Endothelial cell of umbilical vein (primary cell): ENCODE results near the gene MORC2. TPM values are rescaled to one million over a fixed set of nuclear protein-coding genes. Genes with fewer than 3 reads are reported as not detected.

ENCODE experiments used
- BruUV-seq: library from RNA; stranded (reverse); fragments of 400-500 nt; replicated peaks from 2 replicates; lab custom pipeline; 2021; lab: Mats Ljungman, UMichigan
- CTCF ChIA-PET: fragments of 300-600, 350-600 bp; sonication (Branson Sonifier 250); formaldehyde crosslinking; loops from one replicate; lab custom pipeline; 2021; ENCODE audit warnings: antibody characterized with exemption, inconsistent platforms; lab: Charles Lee
- POLR2A ChIA-PET: fragments of 300-600, 350-600 bp; sonication (Branson Sonifier 250); formaldehyde crosslinking; loops from one replicate; lab custom pipeline; 2021; ENCODE audit warnings: antibody characterized with exemption, inconsistent platforms; lab: Charles Lee
- DNase-seq: peaks from one replicate; pipeline ENCODE4 v3.0.0-alpha.2; 2011; ENCODE audit warnings: low read depth, low spot score
- FAIRE-seq: peaks from 2 replicates; lab custom pipeline; 2011; peaks lifted over from hg19 to GRCh38; lab: Jason Lieb, UNC
- H2AFZ ChIP-seq: 2 replicates; pipeline ENCODE4 v1.6.0; 2012; ENCODE audit warnings: low read depth, low read length, control low read depth, inconsistent platforms
- H3K27ac ChIP-seq: 2 replicates; pipeline ENCODE4 v1.5.1; 2011; ENCODE audit warnings: low read depth, mild to moderate bottlenecking, control low read depth, low read length, moderate library complexity; ENCODE audit not compliant: insufficient read depth
- H3K27me3 ChIP-seq, 2 experiments: 2 replicates each; pipeline versions ENCODE4 v1.6.0 to v1.6.1; 2011; ENCODE audit warnings: low read length in 2 of 2, mixed read lengths in 1 of 2; ENCODE audit not compliant: control insufficient read depth in 2 of 2, insufficient read depth in 2 of 2
- H3K36me3 ChIP-seq, 2 experiments: 2 replicates in 1 of 2; 3 replicates in 1 of 2; pipeline ENCODE4 v1.5.1; 2011; ENCODE audit warnings: low read length in 2 of 2, mild to moderate bottlenecking in 1 of 2, moderate library complexity in 1 of 2; ENCODE audit not compliant: control insufficient read depth in 2 of 2, insufficient read depth in 2 of 2; ENCODE audit errors: extremely low read depth in 1 of 2
- H3K4me1 ChIP-seq: 3 replicates; pipeline ENCODE4 v1.5.1; 2011; ENCODE audit warnings: mild to moderate bottlenecking, low read length; ENCODE audit not compliant: control insufficient read depth, insufficient read depth; ENCODE audit errors: extremely low read depth
- H3K4me2 ChIP-seq: 2 replicates; pipeline ENCODE4 v1.6.1; 2011; ENCODE audit warnings: low read length, control low read depth, mixed read lengths; ENCODE audit not compliant: insufficient read depth
- H3K4me3 ChIP-seq, 3 experiments: fragments of 200-600 bp in 1 of 3; sonication (generic), shearing (Covaris generic) in 1 of 3; replicated peaks in 1 of 3; 2 replicates each; pipeline ENCODE4 v1.5.1; 2011 to 2016; ENCODE audit warnings: control low read depth in 3 of 3, low read length in 3 of 3, mild to moderate bottlenecking in 2 of 3, inconsistent platforms in 1 of 3, low read depth in 1 of 3, moderate library complexity in 1 of 3; ENCODE audit not compliant: insufficient read depth in 1 of 3
- H3K79me2 ChIP-seq: 2 replicates; pipeline ENCODE4 v1.6.0; 2012; ENCODE audit warnings: low read length, inconsistent platforms; ENCODE audit not compliant: control insufficient read depth, insufficient read depth
- H3K9ac ChIP-seq: replicated peaks from 2 replicates; pipeline ENCODE3; 2011; ENCODE audit warnings: low read length, control low read depth; ENCODE audit not compliant: insufficient read depth; ENCODE audit errors: extremely low read depth
- H3K9me1 ChIP-seq: replicated peaks from 3 replicates; pipeline ENCODE4 v1.6.0; 2011; ENCODE audit warnings: mild to moderate bottlenecking, low read length; ENCODE audit not compliant: control insufficient read depth, insufficient read depth; ENCODE audit errors: extremely low read depth
- H3K9me3 ChIP-seq: replicated peaks from 2 replicates; pipeline ENCODE4 v1.5.1; 2012; ENCODE audit warnings: low read length, inconsistent platforms; ENCODE audit not compliant: control insufficient read depth, insufficient read depth
- H4K20me1 ChIP-seq: replicated peaks from 2 replicates; pipeline ENCODE3; 2011; ENCODE audit warnings: mild to moderate bottlenecking, low read length; ENCODE audit not compliant: control insufficient read depth, insufficient read depth; ENCODE audit errors: extremely low read depth
- EZH2 ChIP-seq: IDR thresholded peaks from 2 replicates; pipeline ENCODE4 v1.6.1; 2012; ENCODE audit warnings: borderline replicate concordance, low read depth, mild to moderate bottlenecking, moderate library complexity, low read length, inconsistent platforms; ENCODE audit not compliant: severe bottlenecking
- FOS ChIP-seq: IDR thresholded peaks from 2 replicates; pipeline ENCODE4 v1.6.1; 2011; ENCODE audit warnings: mild to moderate bottlenecking, low read length, moderate library complexity, borderline replicate concordance; ENCODE audit not compliant: insufficient read depth
- GATA2 ChIP-seq: IDR thresholded peaks from 2 replicates; pipeline ENCODE4 v1.7.0; 2011; ENCODE audit warnings: low read depth, mild to moderate bottlenecking, moderate library complexity, mixed read lengths, low read length; ENCODE audit not compliant: insufficient read length, insufficient read depth
- JUN ChIP-seq: IDR thresholded peaks from 2 replicates; pipeline ENCODE4 v1.6.1; 2011; ENCODE audit warnings: borderline replicate concordance, low read depth; ENCODE audit not compliant: insufficient read length, insufficient read depth
- MYC ChIP-seq: IDR thresholded peaks from one replicate; pipeline ENCODE4 v1.6.1; 2011; ENCODE audit warnings: mild to moderate bottlenecking, low read depth, low read length
- POLR2A ChIP-seq: IDR thresholded peaks from 2 replicates; pipeline ENCODE4 v1.6.1; 2012; ENCODE audit warnings: low read depth, mild to moderate bottlenecking, control low read depth, low read length
- POLR2AphosphoS5 ChIP-seq: IDR thresholded peaks from 2 replicates; pipeline ENCODE4 v1.6.1; 2012; ENCODE audit warnings: low read depth, mild to moderate bottlenecking, control low read depth, low read length, moderate library complexity; ENCODE audit not compliant: insufficient read depth
- dilution Hi-C: fragments of 300-500 bp; cut with MboI; formaldehyde crosslinking; loops from one replicate; pipeline ENCODE4 v1.15.0; 2019; ENCODE audit warnings: low sequenced_read_pairs; ENCODE audit not compliant: extremely low pct_ligation_motif_present
- intact Hi-C: fragments of 100-400 bp; cut with micrococcal nuclease; formaldehyde crosslinking; loops from one replicate; pipeline ENCODE4 v1.10.0; 2022
- polyA plus RNA-seq, 4 experiments: library from polyadenylated mRNA; depleted of rRNA in 3 of 4; stranded (reverse) in 3 of 4; unstranded in 1 of 4; fragments of >200 nt; gene quantifications; 2 replicates each; pipeline versions ENCODE4 v1.2.1 to v1.2.3, GENCODE V29; 2011 to 2012; ENCODE audit warnings: missing spikeins in 1 of 4
- total RNA-seq: library from RNA; stranded (reverse); gene quantifications from 2 replicates; pipeline ENCODE4 v1.2.3, GENCODE V29; 2021
- TF ChIP-seq, protein P1 (sequence below): IDR thresholded peaks from 2 replicates; pipeline ENCODE4 v1.6.1; 2011; ENCODE audit not compliant: insufficient read depth, insufficient read length
- TF ChIP-seq, protein P2 (sequence below), 2 donors: IDR thresholded peaks; 1 replicate in 1 of 2; 2 replicates in 1 of 2; pipeline ENCODE4 v1.5.1; 2011; ENCODE audit warnings: low read length in 2 of 2, mild to moderate bottlenecking in 2 of 2, moderate library complexity in 2 of 2, control low read depth in 1 of 2, inconsistent platforms in 1 of 2, low read depth in 1 of 2; ENCODE audit not compliant: insufficient read depth in 1 of 2; ENCODE audit errors: extremely low read depth in 1 of 2

The MORC2 gene
- total and polyA plus RNA-seq, 2 donors (not counting 3 experiments of a cell fraction or from before 2014, with no cell fraction given), result 11.6 to 34.7 TPM

- no peak overlapping the region for H3K4me2 ChIP-seq
- dilution Hi-C loops, result no loop called here
- H3K27me3 ChIP-seq, result no peaks in the 10 kb centered on the region
- no peaks in the 10 kb centered on the region for H3K9me3 ChIP-seq
- no peak for FAIRE-seq
- H3K36me3 ChIP-seq, result no peaks in the 10 kb centered on the region
- no peaks in the 10 kb centered on the region for H3K79me2 ChIP-seq
- no peaks in the 10 kb centered on the region for H3K9me1 ChIP-seq
- no peaks in the 10 kb centered on the region for H4K20me1 ChIP-seq
- intact Hi-C loops, result no loop called here
- DNase-seq, result no peak
- CTCF ChIA-PET, result interaction anchor here (1.7 to 7.6 kb wide), 6 partner anchors 9 to 284 kb away, joined by 4 to 231 read pairs (median 12); no protein-coding TSS in a partner anchor
- no peak overlapping the region for H2AFZ ChIP-seq
- TF ChIP-seq GATA2, result no peak
- TF ChIP-seq EZH2, result no peak
- no peak for TF ChIP-seq POLR2A
- no peak for TF ChIP-seq POLR2AphosphoS5
- no peak for TF ChIP-seq JUN
- no peak for TF ChIP-seq MYC
- TF ChIP-seq, protein P1, sequence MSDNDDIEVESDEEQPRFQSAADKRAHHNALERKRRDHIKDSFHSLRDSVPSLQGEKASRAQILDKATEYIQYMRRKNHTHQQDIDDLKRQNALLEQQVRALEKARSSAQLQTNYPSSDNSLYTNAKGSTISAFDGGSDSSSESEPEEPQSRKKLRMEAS, result no peak
- TF ChIP-seq, protein P2, sequence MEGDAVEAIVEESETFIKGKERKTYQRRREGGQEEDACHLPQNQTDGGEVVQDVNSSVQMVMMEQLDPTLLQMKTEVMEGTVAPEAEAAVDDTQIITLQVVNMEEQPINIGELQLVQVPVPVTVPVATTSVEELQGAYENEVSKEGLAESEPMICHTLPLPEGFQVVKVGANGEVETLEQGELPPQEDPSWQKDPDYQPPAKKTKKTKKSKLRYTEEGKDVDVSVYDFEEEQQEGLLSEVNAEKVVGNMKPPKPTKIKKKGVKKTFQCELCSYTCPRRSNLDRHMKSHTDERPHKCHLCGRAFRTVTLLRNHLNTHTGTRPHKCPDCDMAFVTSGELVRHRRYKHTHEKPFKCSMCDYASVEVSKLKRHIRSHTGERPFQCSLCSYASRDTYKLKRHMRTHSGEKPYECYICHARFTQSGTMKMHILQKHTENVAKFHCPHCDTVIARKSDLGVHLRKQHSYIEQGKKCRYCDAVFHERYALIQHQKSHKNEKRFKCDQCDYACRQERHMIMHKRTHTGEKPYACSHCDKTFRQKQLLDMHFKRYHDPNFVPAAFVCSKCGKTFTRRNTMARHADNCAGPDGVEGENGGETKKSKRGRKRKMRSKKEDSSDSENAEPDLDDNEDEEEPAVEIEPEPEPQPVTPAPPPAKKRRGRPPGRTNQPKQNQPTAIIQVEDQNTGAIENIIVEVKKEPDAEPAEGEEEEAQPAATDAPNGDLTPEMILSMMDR (IDR thresholded peaks at IDR 0.05; ENCODE audit: extremely low read depth in 1 of 2, insufficient read depth in 1 of 2, low read depth in 1 of 2, low read length in 2 of 2), result no peak
- TF ChIP-seq FOS, result no peak
- BruUV-seq, result no TSS peak
- no peak overlapping the region for H3K27ac ChIP-seq
- no peak overlapping the region for H3K9ac ChIP-seq
- H3K4me3 ChIP-seq, result no peak overlapping the region
- peaks cover 13% of the 10 kb centered on the region for H3K4me1 ChIP-seq
- POLR2A ChIA-PET, result no interaction called here
Measured at GRCh38 chr22:30918761-30919160, 49.8 kb downstream of the MORC2 start.
